Bronchial epithelial cell (primary cell): ENCODE data around the gene KCMF1. TPM values are rescaled to one million over a fixed set of nuclear protein-coding genes. Genes with fewer than 3 reads are reported as not detected.

Experiments
- DNase-seq: peaks from one replicate; pipeline ENCODE4 v3.0.0-alpha.2; 2010; ENCODE audit warnings: low read depth
- FAIRE-seq: peaks from 2 replicates; lab custom pipeline; 2011; peaks lifted over from hg19 to GRCh38; lab: Jason Lieb, UNC
- H3K27me3 ChIP-seq: 2 replicates; pipeline ENCODE4 v1.5.1; 2011; ENCODE audit warnings: low read length; ENCODE audit not compliant: control insufficient read depth, insufficient read depth
- H3K36me3 ChIP-seq: 2 replicates; pipeline ENCODE4 v1.5.1; 2011; ENCODE audit warnings: low read length; ENCODE audit not compliant: control insufficient read depth, insufficient read depth
- H3K4me3 ChIP-seq: 2 replicates; pipeline ENCODE4 v1.5.1; 2011; ENCODE audit warnings: mild to moderate bottlenecking, low read depth, low read length, control low read depth
- CTCF ChIP-seq: IDR thresholded peaks from 2 replicates; pipeline ENCODE4 v1.5.1; 2011; ENCODE audit warnings: mild to moderate bottlenecking, moderate library complexity, low read length, control low read depth, inconsistent platforms; ENCODE audit not compliant: insufficient read depth, severe bottlenecking
- total RNA-seq: library from RNA; depleted of rRNA; stranded (reverse); fragments of >200 nt; gene quantifications from 2 replicates; pipeline ENCODE4 v1.2.1, GENCODE V29; 2014

Gene KCMF1
- total RNA-seq, 1 donor from 2014 or later, result 174 TPM

- H3K36me3 ChIP-seq, result no peaks in the 10 kb centered on the region
- TF ChIP-seq CTCF, result no peak
- FAIRE-seq (no peak), DNase-seq (no peak)
- H3K27me3 ChIP-seq, result no peaks in the 10 kb centered on the region
- no peak overlapping the region for H3K4me3 ChIP-seq
Observed at GRCh38 chr2:84947010-84947593, 23.9 kb upstream of the KCMF1 start.

GRCh38 chr2:84953535-84953934 lies 17.4 kb upstream of the KCMF1 start:
- no peak for FAIRE-seq
- DNase-seq, result no peak

GRCh38 chr2:84954329-84954728 lies 16.6 kb upstream of the KCMF1 start:
- no peak for TF ChIP-seq CTCF
- no peaks in the 10 kb centered on the region for H3K27me3 ChIP-seq
- DNase-seq (no peak), FAIRE-seq (no peak)
- no peak overlapping the region for H3K4me3 ChIP-seq
- H3K36me3 ChIP-seq, result no peaks in the 10 kb centered on the region

More at GRCh38 chr2:84953535-84953934, 17.4 kb upstream of the KCMF1 start:
- no peaks in the 10 kb centered on the region for H3K36me3 ChIP-seq
- no peak for TF ChIP-seq CTCF
- H3K27me3 ChIP-seq, result no peaks in the 10 kb centered on the region
- no peak overlapping the region for H3K4me3 ChIP-seq

- TF ChIP-seq CTCF, result no peak
- H3K4me3 ChIP-seq, result no peak overlapping the region
- H3K36me3 ChIP-seq, result no peaks in the 10 kb centered on the region
- DNase-seq (no peak), FAIRE-seq (no peak)
- no peaks in the 10 kb centered on the region for H3K27me3 ChIP-seq
Observed at GRCh38 chr2:84956334-84957297, 14.3 kb upstream of the KCMF1 start.

GRCh38 chr2:84957771-84958134 lies 13.2 kb upstream of the KCMF1 start:
- Histone ChIP-seq H3K27me3 (no peaks in the 10 kb centered on the region), H3K4me3 (no peak overlapping the region), H3K36me3 (no peaks in the 10 kb centered on the region)
- no peak for FAIRE-seq
- no peak for DNase-seq
- no peak for TF ChIP-seq CTCF
